ENCODE results near the gene LBR.
A peak's percentile ranks its signal among the peaks of the same experiment; 100 is the strongest.

LBR gene

GRCh38 chr1:225373155-225373554 is 54.7 kb downstream of the LBR start:
- no peak for DNase-seq (ENCODE audit: low spot score)

DNA sequence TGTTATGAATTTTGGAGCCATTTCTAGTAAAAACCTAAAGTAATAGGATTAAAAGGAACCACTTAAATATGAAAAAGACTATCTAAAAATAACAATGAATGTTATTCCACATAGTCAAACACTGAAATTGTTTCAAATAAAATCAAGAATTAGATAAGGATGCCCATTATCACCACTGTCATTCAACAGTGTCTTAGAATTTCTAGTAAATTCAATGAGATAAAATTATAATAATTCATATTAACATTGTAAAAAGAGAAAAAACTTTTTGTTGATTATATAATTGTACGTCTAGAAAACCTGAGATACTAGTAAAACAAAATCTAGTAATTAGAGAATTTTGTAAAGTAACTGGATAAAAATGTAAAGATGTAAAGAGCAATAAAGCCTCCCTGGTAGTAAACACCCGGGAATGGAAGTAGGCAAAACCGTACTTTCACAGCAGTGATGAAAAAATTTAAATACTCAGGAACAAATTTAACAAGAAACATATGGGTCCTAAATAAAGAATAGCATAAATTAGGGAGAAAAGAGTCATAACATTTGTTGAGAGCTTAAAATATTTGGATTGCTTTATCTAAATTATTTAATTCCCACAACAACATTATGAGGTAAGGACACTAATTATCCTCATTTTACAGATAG is 56.4 kb downstream of the LBR start:
- DNase-seq (ENCODE audit: low spot score): no peak

GRCh38 chr1:225368036-225368552 is 59.7 kb downstream of the LBR start:
- no peak for DNase-seq (ENCODE audit: low spot score)

DNA sequence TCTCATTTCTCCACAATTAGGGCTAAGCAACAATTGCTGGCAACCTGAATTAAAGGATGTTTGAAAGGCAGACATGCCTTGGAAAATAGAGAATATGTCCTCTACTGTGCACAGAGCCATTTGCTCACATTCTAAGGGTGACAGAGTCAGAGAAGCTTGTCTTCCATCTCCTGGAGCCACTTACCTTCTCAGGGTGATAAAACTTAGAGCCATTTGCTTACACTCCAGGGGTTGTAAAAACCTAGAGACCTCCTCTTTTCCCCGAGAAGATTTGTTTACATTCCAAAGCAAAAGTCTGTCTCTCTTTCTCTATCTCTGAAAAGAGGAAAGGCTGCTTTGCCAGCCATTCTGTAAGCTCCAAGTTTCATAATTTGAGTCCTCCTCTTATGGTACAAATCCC is 61.3 kb downstream of the LBR start:
- no peak for DNase-seq (ENCODE audit: low spot score)

GRCh38 chr1:225366018-225366417 is 61.8 kb downstream of the LBR start:
- no peak for DNase-seq (ENCODE audit: low spot score)

GRCh38 chr1:225364439-225364838 is 63.4 kb downstream of the LBR start:
- no peak for DNase-seq (ENCODE audit: low spot score)

GRCh38 chr1:225362805-225363204 is 65.0 kb downstream of the LBR start:
- no peak for DNase-seq (ENCODE audit: low spot score)

DNA sequence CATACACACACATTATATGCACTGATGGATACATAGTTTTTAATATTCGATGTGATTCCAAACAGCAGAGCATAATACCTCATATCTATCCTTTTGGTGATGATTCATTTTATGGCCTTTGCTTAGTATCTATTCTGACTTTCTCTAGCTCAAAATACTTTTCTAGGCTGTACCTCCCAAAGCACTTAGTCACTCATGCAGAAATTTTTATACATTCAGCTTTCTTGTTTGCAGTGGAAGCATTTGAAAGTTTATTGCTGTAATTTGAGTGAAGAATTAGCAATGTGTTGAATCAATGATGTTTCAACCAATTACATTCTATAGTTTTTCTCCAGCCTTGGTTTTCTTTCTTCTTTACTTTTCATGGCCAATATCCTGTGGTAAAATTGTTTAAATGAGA is 66.7 kb downstream of the LBR start:
- DNase-seq (ENCODE audit: low spot score): peak; percentile 3

- DNase-seq (ENCODE audit: low spot score): no peak
Observed at GRCh38 chr1:225360119-225360518, 67.7 kb downstream of the LBR start.

DNA sequence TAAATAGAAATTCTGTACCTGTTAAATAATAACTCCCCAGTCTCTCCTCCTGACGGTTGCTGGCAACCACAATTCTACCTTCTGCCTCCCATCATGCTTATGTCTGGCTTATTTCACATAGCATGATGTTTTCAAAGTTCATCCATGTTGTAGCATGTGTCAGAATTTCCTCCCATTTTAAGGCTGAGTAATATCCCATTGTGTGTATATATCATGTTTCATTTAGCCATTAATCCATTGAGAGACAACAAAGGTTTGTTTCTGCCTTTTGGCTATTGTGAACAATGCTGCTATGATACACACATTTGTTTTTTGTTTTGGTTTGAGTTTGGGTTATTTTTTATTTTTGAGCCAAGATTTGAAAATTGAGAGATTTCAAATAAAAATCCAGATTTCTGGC is 72.0 kb downstream of the LBR start:
- DNase-seq (ENCODE audit: low spot score): no peak

- no peak for DNase-seq (ENCODE audit: low spot score)
Observed at GRCh38 chr1:225354906-225355305, 72.9 kb downstream of the LBR start.
